ENCODE measurements around the gene HUWE1.
"Not testable (repeated sequence)": the region's sequence is repeated elsewhere in the genome, so short reads cannot be mapped to it uniquely, and the experiment has no call there.

The HUWE1 gene

GRCh38 chrX:53606456-53606855 lies 80.1 kb downstream of the HUWE1 start:
- no peak for DNase-seq

- no peak for DNase-seq
Measured at GRCh38 chrX:53605004-53605403, 81.5 kb downstream of the HUWE1 start.

GRCh38 chrX:53599781-53600396 lies 86.6 kb downstream of the HUWE1 start:
- no peak for DNase-seq

GRCh38 chrX:53598169-53598568 lies 88.3 kb downstream of the HUWE1 start:
- DNase-seq = no peak

GRCh38 chrX:53595266-53595810 lies 91.2 kb downstream of the HUWE1 start:
- peak; percentile 9 to 54 (median 47) for DNase-seq

GRCh38 chrX:53594354-53594753 lies 92.2 kb downstream of the HUWE1 start:
- DNase-seq = peak in 2 of 3 donors; percentile 10 to 27

- no peak for DNase-seq
Measured at GRCh38 chrX:53587795-53588420, 98.6 kb downstream of the HUWE1 start.

GRCh38 chrX:53584891-53585290 lies 101.6 kb downstream of the HUWE1 start:
- no peak for DNase-seq

- DNase-seq = no peak
Measured at GRCh38 chrX:53583571-53583970, 102.9 kb downstream of the HUWE1 start.

- DNase-seq = no peak
Measured at GRCh38 chrX:53580742-53581504, 105.6 kb downstream of the HUWE1 start.

- DNase-seq = no peak
Measured at GRCh38 chrX:53571494-53571893, 115.0 kb downstream of the HUWE1 start.

GRCh38 chrX:53563324-53563723 lies 123.2 kb downstream of the HUWE1 start:
- DNase-seq = no peak

- no peak for DNase-seq
Measured at GRCh38 chrX:53561912-53562311, 124.6 kb downstream of the HUWE1 start.

- DNase-seq = no peak
Measured at GRCh38 chrX:53558646-53559045, 127.9 kb downstream of the HUWE1 start.

- no peak for DNase-seq
Measured at GRCh38 chrX:53556868-53557267, 129.7 kb downstream of the HUWE1 start.

- no peak for DNase-seq
Measured at GRCh38 chrX:53550756-53551463, 135.6 kb downstream of the HUWE1 start.

GRCh38 chrX:53547668-53548067 lies 138.9 kb downstream of the HUWE1 start:
- DNase-seq = no peak

GRCh38 chrX:53544936-53545335 lies 141.6 kb downstream of the HUWE1 start:
- DNase-seq = no peak

- no peak for DNase-seq
Measured at GRCh38 chrX:53538781-53539180, 147.7 kb downstream of the HUWE1 start.

GRCh38 chrX:53531255-53531966 lies 155.1 kb downstream of the HUWE1 start:
- DNase-seq = not testable (repeated sequence)

- DNase-seq = no peak
Measured at GRCh38 chrX:53526999-53527398, 159.5 kb downstream of the HUWE1 start.

- peak; percentile 62 to 72 (median 67) for DNase-seq
Measured at GRCh38 chrX:53511322-53511721, 175.2 kb downstream of the HUWE1 start.

All from suppressor macrophage treated with lipopolysaccharide for 1 hour (primary cell).